Activated CD8-positive, alpha-beta memory T cell treated with anti-CD3 and anti-CD28 coated beads, Interleukin-2, amount 50 U/mL, for 1 hour (primary cell): Measurements from ENCODE around the gene KRT15.

Experiments
- DNase-seq: peaks from one replicate; pipeline ENCODE4 v3.0.0-alpha.2; 2020; ENCODE audit errors: extremely low read depth

The KRT15 gene

GRCh38 chr17:41524261-41524660, 5.6 kb upstream of the KRT15 start:
- no peak for DNase-seq

GRCh38 chr17:41523787-41524186, 5.1 kb upstream of the KRT15 start:
- no peak for DNase-seq

- DNase-seq = no peak
Measured at GRCh38 chr17:41523225-41523593, 4.5 kb upstream of the KRT15 start.

- no peak for DNase-seq
Measured at GRCh38 chr17:41522301-41523224, 3.9 kb upstream of the KRT15 start.

- DNase-seq = no peak
Measured at GRCh38 chr17:41521574-41522261, 3.0 kb upstream of the KRT15 start.

- DNase-seq = no peak
Measured at GRCh38 chr17:41520821-41521521, 2.3 kb upstream of the KRT15 start.

GRCh38 chr17:41519501-41520224, 973 bp upstream of the KRT15 start:
- no peak for DNase-seq

- DNase-seq = no peak
Measured at GRCh38 chr17:41518031-41518430, 659 bp downstream of the KRT15 start.

- DNase-seq = no peak
Measured at GRCh38 chr17:41516830-41517283, 1.8 kb downstream of the KRT15 start.

- no peak for DNase-seq
Measured at GRCh38 chr17:41516147-41516829, 2.4 kb downstream of the KRT15 start.

GRCh38 chr17:41513168-41513547, 5.5 kb downstream of the KRT15 start:
- DNase-seq = no peak

- no peak for DNase-seq
Measured at GRCh38 chr17:41512546-41513167, 6.0 kb downstream of the KRT15 start.

GRCh38 chr17:41511716-41512115, 7.0 kb downstream of the KRT15 start:
- DNase-seq = no peak

GRCh38 chr17:41511116-41511515, 7.6 kb downstream of the KRT15 start:
- DNase-seq = no peak

GRCh38 chr17:41510251-41511065, 8.2 kb downstream of the KRT15 start:
- no peak for DNase-seq

GRCh38 chr17:41507315-41507880, 11.3 kb downstream of the KRT15 start:
- DNase-seq = no peak

- DNase-seq = no peak
Measured at GRCh38 chr17:41505809-41506767, 12.6 kb downstream of the KRT15 start.
